Esophagus muscularis mucosa (tissue), 4 donors: ENCODE results near the gene SERTAD1. TPM values are rescaled to one million over a fixed set of nuclear protein-coding genes. Genes with fewer than 3 reads are reported as not detected.
A peak's percentile ranks its signal among the peaks of the same experiment; 100 is the strongest.

Experiments used
- DNase-seq: peaks from one replicate; pipeline ENCODE4 v3.0.0-alpha.2; 2017; ENCODE audit errors: extremely low spot score
- H3K27ac ChIP-seq, 4 donors: fragments of 200-600 bp; sonication (generic); replicated peaks in 1 of 4; 1 replicate in 3 of 4; 2 replicates in 1 of 4; pipeline ENCODE4 v1.5.1; 2016 to 2019; ENCODE audit warnings: mild to moderate bottlenecking in 1 of 4
- H3K27me3 ChIP-seq, 4 donors: fragments of 200-600 bp; sonication (generic); one replicate each; pipeline versions ENCODE4 v1.5.1 to v1.6.0; 2016 to 2019
- H3K36me3 ChIP-seq, 4 donors: fragments of 200-600 bp; sonication (generic); one replicate each; pipeline ENCODE4 v1.5.1; 2016 to 2019
- H3K4me1 ChIP-seq, 4 donors: fragments of 200-600 bp; sonication (generic); one replicate each; pipeline ENCODE4 v1.5.1; 2016 to 2019
- H3K4me3 ChIP-seq, 4 donors: fragments of 200-600 bp; sonication (generic); 1 replicate in 2 of 4; 2 replicates in 2 of 4; pipeline ENCODE4 v1.5.1; 2016 to 2019; ENCODE audit warnings: mild to moderate bottlenecking in 4 of 4, moderate library complexity in 1 of 4
- H3K9me3 ChIP-seq, 4 donors: fragments of 200-600 bp; sonication (generic); 1 replicate in 3 of 4; 2 replicates in 1 of 4; pipeline ENCODE4 v1.5.1; 2016 to 2019
- CTCF ChIP-seq, 3 experiments: fragments of 200-600 bp in 2 of 3; fragments of 450-650 bp in 1 of 3; sonication (generic) in 2 of 3; IDR thresholded peaks; one replicate each; pipeline ENCODE4 v1.5.1; 2017 to 2019; ENCODE audit warnings: antibody characterized with exemption in 3 of 3, mild to moderate bottlenecking in 2 of 3, moderate library complexity in 1 of 3
- EP300 ChIP-seq: sonication (generic); formaldehyde crosslinking; IDR thresholded peaks from one replicate; pipeline ENCODE4 v1.6.1; 2017; ENCODE audit warnings: antibody characterized with exemption
- POLR2A ChIP-seq: fragments of 450-650 bp; IDR thresholded peaks from one replicate; pipeline ENCODE4 v1.6.1; 2017; ENCODE audit warnings: antibody characterized with exemption, moderate library complexity, mild to moderate bottlenecking, low read depth
- POLR2AphosphoS5 ChIP-seq, 2 donors: sonication (generic); formaldehyde crosslinking; IDR thresholded peaks; one replicate each; pipeline ENCODE4 v1.6.1; 2017; ENCODE audit warnings: antibody characterized with exemption in 2 of 2
- WGBS: methylation state at CpG from one replicate; pipeline ENCODE4 v1.1.5; 2018; 5-methylcytosine and 5-hydroxymethylcytosine counted together
- intact Hi-C: fragments of 100-400 bp; cut with DNase I; formaldehyde crosslinking; loops from one replicate; pipeline ENCODE4 v1.15.1; 2023
- total RNA-seq, 4 donors: library from RNA; depleted of rRNA; stranded (reverse); fragments of >200 nt; gene quantifications; one replicate each; pipeline versions ENCODE4 v1.1.0 to v1.2.1, GENCODE V29; 2016

Gene SERTAD1
- total RNA-seq, 4 donors from 2014 or later = 13.7 to 73.1 (median 22.5) TPM

- Histone ChIP-seq H3K4me3 (no peak overlapping the region), H3K27me3 (no peaks in the 10 kb centered on the region), H3K36me3 (no peaks in the 10 kb centered on the region), H3K9me3 (no peaks in the 10 kb centered on the region), H3K4me1 (peaks cover 38 to 49% (median 44%) of the 10 kb centered on the region in 4 donors), H3K27ac (no peak overlapping the region)
- WGBS = 73% methylated on average over 20 of the region's 22 CpGs
- no peak for TF ChIP-seq POLR2AphosphoS5 (IDR thresholded peaks at IDR 0.05)
- no peak for TF ChIP-seq EP300
- TF ChIP-seq CTCF (IDR thresholded peaks at IDR 0.05) = no peak
- TF ChIP-seq POLR2A = no peak
- no peak for DNase-seq
- intact Hi-C loops = no loop called here
Measured at GRCh38 chr19:40407714-40408597, 17.8 kb downstream of the SERTAD1 start.

DNA sequence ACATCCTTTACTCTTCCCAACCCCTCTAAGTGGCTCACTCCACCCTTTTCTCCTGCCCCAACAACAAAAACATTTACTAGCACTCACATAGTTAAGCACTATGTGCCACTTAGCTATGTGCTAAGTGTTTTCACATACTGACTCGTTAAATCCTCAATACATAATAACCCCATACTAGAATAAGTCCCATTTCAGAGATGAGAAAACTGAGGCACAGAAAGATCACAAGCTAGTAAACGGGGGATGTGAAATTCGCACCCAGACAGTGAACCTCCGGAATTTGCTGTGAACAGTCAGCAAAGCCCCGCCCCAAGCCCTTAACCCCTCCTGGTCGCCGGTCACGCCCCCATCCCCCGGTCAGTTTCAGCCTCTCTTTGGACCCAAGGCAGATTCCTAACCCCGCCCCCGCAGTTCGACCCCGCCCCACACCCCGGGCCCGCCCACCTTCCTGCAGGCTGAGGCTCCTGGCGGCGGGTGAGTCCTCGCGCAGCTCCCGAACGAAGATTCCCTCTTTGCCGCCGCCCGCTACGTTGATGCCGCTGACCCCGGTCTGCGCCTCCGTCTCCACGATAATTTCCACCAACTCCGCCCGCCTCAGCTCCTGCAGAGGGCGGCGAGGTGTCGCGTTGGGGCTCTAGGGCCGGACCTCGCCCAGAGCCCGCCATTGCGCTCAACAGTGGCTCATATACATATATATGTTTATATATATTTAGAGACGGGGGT lies 22.4 kb downstream of the SERTAD1 start:
- 0% methylated on average over 33 of the region's 41 CpGs for WGBS
- H3K4me3 ChIP-seq = peak overlapping the region; percentile 59 to 75 (median 63)
- intact Hi-C loops = no loop called here
- TF ChIP-seq CTCF (IDR thresholded peaks at IDR 0.05) (peak in 1 of 3 experiments; percentile 4), POLR2AphosphoS5 (IDR thresholded peaks at IDR 0.05) (peak; percentile 40 to 77), POLR2A (no peak)
- H3K27me3 ChIP-seq = no peaks in the 10 kb centered on the region
- no peaks in the 10 kb centered on the region for H3K9me3 ChIP-seq
- no peaks in the 10 kb centered on the region for H3K36me3 ChIP-seq
- peaks cover 17 to 28% (median 26%) of the 10 kb centered on the region in 4 donors for H3K4me1 ChIP-seq
- H3K27ac ChIP-seq = peak overlapping the region; percentile 85 to 93 (median 90)
- DNase-seq = peak; percentile 98

- Histone ChIP-seq H3K27ac (no peak overlapping the region), H3K9me3 (no peaks in the 10 kb centered on the region), H3K27me3 (no peaks in the 10 kb centered on the region), H3K36me3 (peaks cover 0 to 21% (median 12%) of the 10 kb centered on the region in 4 donors), H3K4me3 (no peak overlapping the region), H3K4me1 (peaks cover 17 to 29% (median 24%) of the 10 kb centered on the region in 4 donors)
- DNase-seq = no peak
- no peak for TF ChIP-seq EP300
- no peak for TF ChIP-seq CTCF (IDR thresholded peaks at IDR 0.05)
- no peak for TF ChIP-seq POLR2AphosphoS5 (IDR thresholded peaks at IDR 0.05)
- TF ChIP-seq POLR2A = no peak
- WGBS = 63% methylated on average over 3 of the region's 3 CpGs
- intact Hi-C loops = no loop called here
Measured at GRCh38 chr19:40400559-40400958, 25.2 kb downstream of the SERTAD1 start.

GRCh38 chr19:40398417-40399131 lies 27.2 kb downstream of the SERTAD1 start:
- Histone ChIP-seq H3K4me1 (peaks cover 6 to 18% (median 10%) of the 10 kb centered on the region in 4 donors), H3K27me3 (no peaks in the 10 kb centered on the region), H3K27ac (no peak overlapping the region), H3K4me3 (peak overlapping the region in 2 of 4 donors; percentile 12 to 16), H3K36me3 (peaks cover 0 to 21% (median 12%) of the 10 kb centered on the region in 4 donors), H3K9me3 (no peaks in the 10 kb centered on the region)
- intact Hi-C loops = loop anchor here (5.0 kb wide), 1 partner anchor 46 kb away; no protein-coding TSS in a partner anchor
- no peak for TF ChIP-seq POLR2AphosphoS5 (IDR thresholded peaks at IDR 0.05)
- TF ChIP-seq POLR2A = no peak
- TF ChIP-seq EP300 = no peak
- TF ChIP-seq CTCF (IDR thresholded peaks at IDR 0.05) = no peak
- no peak for DNase-seq
- 59% methylated on average over 36 of the region's 49 CpGs for WGBS
